GM23338 (cell line): ENCODE measurements around the gene PLPP6. TPM values are rescaled to one million over a fixed set of nuclear protein-coding genes. Genes with fewer than 3 reads are reported as not detected.

Experiments used
- ETS1 ChIP-seq: IDR thresholded peaks from 2 replicates; pipeline ENCODE4 v1.6.1; 2016; ENCODE audit warnings: antibody characterized with exemption
- POLR2AphosphoS5 ChIP-seq: IDR thresholded peaks from 2 replicates; pipeline ENCODE4 v1.6.1; 2016; ENCODE audit warnings: antibody characterized with exemption, low read depth
- STAT1 ChIP-seq: IDR thresholded peaks from one replicate; pipeline ENCODE4 v1.6.1; 2016; ENCODE audit warnings: antibody characterized with exemption; ENCODE audit not compliant: unreplicated experiment
- ZNF114 ChIP-seq: fragments of 250-450 bp; sonication (Bioruptor Pico); IDR thresholded peaks from 2 replicates; pipeline ENCODE4 v1.5.0; 2020; ENCODE audit warnings: mild to moderate bottlenecking, moderate library complexity
- ZNF331 ChIP-seq: fragments of 250-450 bp; sonication (Bioruptor Pico); IDR thresholded peaks from 2 replicates; pipeline ENCODE4 v1.5.0; 2020; ENCODE audit warnings: low read depth, mild to moderate bottlenecking, moderate library complexity
- ZNF462 ChIP-seq: fragments of 250-450 bp; sonication (Bioruptor Pico); IDR thresholded peaks from 2 replicates; pipeline ENCODE4 v1.5.0; 2020; ENCODE audit warnings: mild to moderate bottlenecking, moderate library complexity
- polyA plus RNA-seq: library from polyadenylated mRNA; unstranded; fragments of >200 nt; fragmentation: Nextera tagmentation; extraction: Ambion mirVana; gene quantifications from 2 replicates; pipeline ENCODE4 v1.2.1, GENCODE V29; 2016
- total RNA-seq: library from RNA; depleted of rRNA; stranded (reverse); fragments of >200 nt; shearing (Covaris generic); gene quantifications from 2 replicates; pipeline ENCODE4 v1.2.3, GENCODE V29; 2014
- TF ChIP-seq, protein P1 (sequence below): IDR thresholded peaks from one replicate; pipeline ENCODE4 v1.6.1; 2018; ENCODE audit warnings: antibody characterized with exemption; ENCODE audit not compliant: unreplicated experiment

The PLPP6 gene
- total and polyA plus RNA-seq, 2 experiments from 2014 or later = 6.3 to 13.2 TPM

- TF ChIP-seq ZNF462 (CRISPR knock-in tag) (no peak), ZNF114 (CRISPR knock-in tag) (no peak), ZNF331 (CRISPR knock-in tag) (no peak), POLR2AphosphoS5 (no peak), STAT1 (no peak), ETS1 (no peak)
- TF ChIP-seq, protein P1, sequence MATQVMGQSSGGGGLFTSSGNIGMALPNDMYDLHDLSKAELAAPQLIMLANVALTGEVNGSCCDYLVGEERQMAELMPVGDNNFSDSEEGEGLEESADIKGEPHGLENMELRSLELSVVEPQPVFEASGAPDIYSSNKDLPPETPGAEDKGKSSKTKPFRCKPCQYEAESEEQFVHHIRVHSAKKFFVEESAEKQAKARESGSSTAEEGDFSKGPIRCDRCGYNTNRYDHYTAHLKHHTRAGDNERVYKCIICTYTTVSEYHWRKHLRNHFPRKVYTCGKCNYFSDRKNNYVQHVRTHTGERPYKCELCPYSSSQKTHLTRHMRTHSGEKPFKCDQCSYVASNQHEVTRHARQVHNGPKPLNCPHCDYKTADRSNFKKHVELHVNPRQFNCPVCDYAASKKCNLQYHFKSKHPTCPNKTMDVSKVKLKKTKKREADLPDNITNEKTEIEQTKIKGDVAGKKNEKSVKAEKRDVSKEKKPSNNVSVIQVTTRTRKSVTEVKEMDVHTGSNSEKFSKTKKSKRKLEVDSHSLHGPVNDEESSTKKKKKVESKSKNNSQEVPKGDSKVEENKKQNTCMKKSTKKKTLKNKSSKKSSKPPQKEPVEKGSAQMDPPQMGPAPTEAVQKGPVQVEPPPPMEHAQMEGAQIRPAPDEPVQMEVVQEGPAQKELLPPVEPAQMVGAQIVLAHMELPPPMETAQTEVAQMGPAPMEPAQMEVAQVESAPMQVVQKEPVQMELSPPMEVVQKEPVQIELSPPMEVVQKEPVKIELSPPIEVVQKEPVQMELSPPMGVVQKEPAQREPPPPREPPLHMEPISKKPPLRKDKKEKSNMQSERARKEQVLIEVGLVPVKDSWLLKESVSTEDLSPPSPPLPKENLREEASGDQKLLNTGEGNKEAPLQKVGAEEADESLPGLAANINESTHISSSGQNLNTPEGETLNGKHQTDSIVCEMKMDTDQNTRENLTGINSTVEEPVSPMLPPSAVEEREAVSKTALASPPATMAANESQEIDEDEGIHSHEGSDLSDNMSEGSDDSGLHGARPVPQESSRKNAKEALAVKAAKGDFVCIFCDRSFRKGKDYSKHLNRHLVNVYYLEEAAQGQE = no peak
These were observed 46.8 kb upstream of the PLPP6 start (continued) for GRCh38 chr9:4615251-4615650.
